HCT116 (cell line): ENCODE results near the gene TYK2.

Experiments
- CBX3 ChIP-seq: IDR thresholded peaks from 2 replicates; pipeline ENCODE4 v1.6.1; 2012; ENCODE audit warnings: low read depth
- CEBPB ChIP-seq: IDR thresholded peaks from 2 replicates; pipeline ENCODE4 v1.6.1; 2012; ENCODE audit warnings: low read depth
- CTCF ChIP-seq, 3 experiments: fragments of 200-600 bp in 1 of 3; sonication (generic) in 1 of 3; IDR thresholded peaks in 2 of 3; conservative IDR thresholded peaks in 1 of 3; 2 replicates each; pipeline ENCODE4 v1.5.1; 2012 to 2017; ENCODE audit warnings: low read depth in 2 of 3, low read length in 2 of 3, antibody characterized with exemption in 1 of 3, borderline replicate concordance in 1 of 3, control low read depth in 1 of 3, mild to moderate bottlenecking in 1 of 3, mixed read lengths in 1 of 3, mixed run types in 1 of 3, moderate library complexity in 1 of 3; ENCODE audit not compliant: insufficient read depth in 1 of 3
- EGR1 ChIP-seq: IDR thresholded peaks from 2 replicates; pipeline ENCODE4 v1.6.1; 2012; ENCODE audit warnings: low read depth
- EZH2 ChIP-seq: fragments of 200-600 bp; sonication (generic); IDR thresholded peaks from 2 replicates; pipeline ENCODE4 v1.6.1; 2017; ENCODE audit warnings: antibody characterized with exemption, mixed run types
- EZH2phosphoT487 ChIP-seq: fragments of 200-600 bp; IDR thresholded peaks from 2 replicates; pipeline ENCODE4 v1.6.1; 2018; ENCODE audit warnings: antibody characterized with exemption, borderline replicate concordance
- FOSL1 ChIP-seq: IDR thresholded peaks from 2 replicates; pipeline ENCODE4 v1.6.1; 2012; ENCODE audit warnings: low read depth
- JUND ChIP-seq: IDR thresholded peaks from 2 replicates; pipeline ENCODE4 v1.6.1; 2012
- MAX ChIP-seq: IDR thresholded peaks from 2 replicates; pipeline ENCODE4 v1.6.1; 2012
- POLR2A ChIP-seq: IDR thresholded peaks from 2 replicates; pipeline ENCODE4 v1.7.0; 2011; ENCODE audit warnings: borderline replicate concordance; ENCODE audit not compliant: insufficient read depth, insufficient read length; ENCODE audit errors: extremely low read depth
- POLR2AphosphoS5 ChIP-seq: IDR thresholded peaks from 2 replicates; pipeline ENCODE4 v1.6.1; 2011; ENCODE audit warnings: mild to moderate bottlenecking, low read depth, low read length, moderate library complexity
- SIN3A ChIP-seq: IDR thresholded peaks from 2 replicates; pipeline ENCODE4 v1.6.1; 2012; ENCODE audit warnings: low read depth
- SRF ChIP-seq: IDR thresholded peaks from 2 replicates; pipeline ENCODE4 v1.6.1; 2012; ENCODE audit warnings: low read depth
- ZFX ChIP-seq: fragments of 450-650 bp; IDR thresholded peaks from 2 replicates; pipeline ENCODE4 v1.6.1; 2017

- TF ChIP-seq CTCF (IDR thresholded peaks at IDR 0.05 in 2 of 3, conservative IDR thresholded peaks at IDR 0.05 in 1 of 3; ENCODE audit: borderline replicate concordance in 1 of 3, insufficient read depth in 1 of 3, low read depth in 2 of 3, low read length in 2 of 3) (no peak), SIN3A (no peak), JUND (no peak), POLR2A (no peak), CEBPB (no peak), EZH2phosphoT487 (no peak), MAX (no peak), FOSL1 (no peak), EGR1 (no peak), CBX3 (no peak), ZFX (no peak), POLR2AphosphoS5 (no peak), SRF (no peak), EZH2 (no peak)
These were observed 14.9 kb downstream of the TYK2 start for GRCh38 chr19:10365518-10365917.
